NCI-H2227 (cell line): ENCODE results near the gene GPER1.

Experiments
- DNase-seq: peaks from one replicate; lab custom pipeline; 2025; ENCODE audit not compliant: unreplicated experiment; lab: John Stamatoyannopoulos, UW

GPER1 gene

DNA sequence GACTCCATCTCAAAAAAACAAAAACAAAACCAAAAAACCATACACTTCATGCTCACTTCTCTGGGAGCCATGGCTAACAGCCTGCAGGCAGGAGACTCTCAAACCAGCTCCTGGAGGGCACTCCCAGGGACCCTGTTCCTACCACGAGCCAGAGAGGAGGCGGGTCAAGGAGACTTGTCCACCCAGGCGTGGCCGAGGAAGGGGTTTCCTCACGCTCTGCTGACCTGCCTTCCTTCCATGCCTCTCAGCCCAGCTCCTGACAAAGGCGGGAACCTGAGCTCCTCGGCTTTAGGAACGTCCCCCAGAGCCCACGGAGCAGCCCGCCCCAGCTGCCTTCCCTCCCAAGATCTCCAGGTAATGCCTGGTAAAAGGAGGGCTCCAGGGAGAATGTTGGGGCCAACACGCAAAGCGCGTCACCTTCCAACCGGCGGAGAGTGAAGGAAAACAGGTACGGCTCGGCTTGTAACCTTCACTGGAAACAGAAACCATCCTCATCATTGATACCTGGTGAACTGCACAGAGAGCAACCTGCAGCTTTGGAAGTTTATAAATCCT is 34.0 kb upstream of the GPER1 start:
- DNase-seq: no peak

DNA sequence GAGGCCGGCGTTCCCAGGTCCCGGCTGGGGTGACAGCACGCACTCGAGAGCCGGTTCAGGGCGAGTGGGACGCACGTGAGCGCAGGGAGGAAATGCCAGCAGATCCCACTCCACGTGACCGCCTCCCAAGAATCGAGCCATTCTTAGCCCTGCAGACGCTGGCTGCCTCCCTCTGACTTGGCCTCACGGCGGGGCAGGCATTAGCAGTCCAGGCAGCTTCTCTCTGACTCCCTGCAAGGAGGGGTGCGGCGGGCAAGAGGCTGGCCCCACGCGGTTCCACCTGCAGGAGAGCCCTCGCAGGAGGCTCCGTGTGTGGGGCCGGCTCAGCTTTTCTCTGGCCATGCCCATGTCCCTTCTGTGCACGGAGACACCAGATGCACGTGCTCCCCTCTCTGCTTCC is 33.5 kb upstream of the GPER1 start:
- no peak for DNase-seq

DNA sequence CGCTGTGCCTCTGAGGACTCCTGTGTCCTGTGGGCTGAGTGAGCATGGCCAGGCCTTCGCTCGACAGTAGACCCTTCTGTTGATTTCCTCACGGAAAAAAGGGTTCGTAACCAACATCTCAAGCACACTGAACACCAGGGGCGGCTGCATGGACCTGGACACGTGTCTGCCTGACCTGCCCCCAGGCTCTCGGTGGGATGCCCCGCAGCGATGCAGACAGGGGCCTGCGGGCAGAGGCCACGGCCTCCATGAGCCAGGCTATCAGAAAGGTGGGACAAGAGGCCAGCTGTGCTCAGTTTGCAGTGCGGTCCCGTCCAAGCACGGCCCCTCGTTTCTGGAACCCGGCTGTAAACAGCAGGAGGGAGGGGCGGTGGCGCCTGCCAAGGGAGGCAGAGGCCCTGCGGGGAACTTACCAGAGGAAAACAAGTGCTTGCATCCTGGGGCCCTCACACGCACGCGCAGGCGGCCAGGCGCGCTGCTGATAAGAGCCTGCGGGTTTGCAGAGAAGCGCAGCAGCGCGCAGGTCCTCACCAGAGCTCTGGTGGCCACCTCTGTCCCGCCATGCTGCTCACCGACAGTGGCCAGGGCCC is 33.0 kb upstream of the GPER1 start:
- DNase-seq: no peak

DNA sequence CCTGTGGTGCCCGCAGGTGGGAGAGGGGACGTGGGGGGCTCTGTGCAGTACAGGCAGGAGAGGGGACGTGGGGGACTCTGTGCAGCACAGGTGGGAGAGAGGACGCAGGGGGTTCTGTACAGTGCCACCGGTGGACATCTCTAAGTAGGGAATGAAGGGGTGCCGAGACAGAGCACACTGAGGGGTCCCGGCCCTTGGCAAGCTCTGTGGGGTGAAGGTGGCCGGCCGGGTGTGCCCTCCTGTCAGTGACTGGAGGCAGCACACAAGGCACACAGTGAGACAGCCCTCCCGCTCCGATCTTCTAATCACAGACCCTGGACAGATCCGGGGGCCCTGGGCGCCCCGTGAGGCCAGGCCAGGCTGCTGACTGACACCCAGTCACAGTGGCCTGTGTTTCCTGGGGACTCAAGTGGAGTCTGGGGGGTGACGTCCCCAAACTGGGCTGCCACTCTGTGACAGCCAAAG is 32.4 kb upstream of the GPER1 start:
- DNase-seq: no peak

DNA sequence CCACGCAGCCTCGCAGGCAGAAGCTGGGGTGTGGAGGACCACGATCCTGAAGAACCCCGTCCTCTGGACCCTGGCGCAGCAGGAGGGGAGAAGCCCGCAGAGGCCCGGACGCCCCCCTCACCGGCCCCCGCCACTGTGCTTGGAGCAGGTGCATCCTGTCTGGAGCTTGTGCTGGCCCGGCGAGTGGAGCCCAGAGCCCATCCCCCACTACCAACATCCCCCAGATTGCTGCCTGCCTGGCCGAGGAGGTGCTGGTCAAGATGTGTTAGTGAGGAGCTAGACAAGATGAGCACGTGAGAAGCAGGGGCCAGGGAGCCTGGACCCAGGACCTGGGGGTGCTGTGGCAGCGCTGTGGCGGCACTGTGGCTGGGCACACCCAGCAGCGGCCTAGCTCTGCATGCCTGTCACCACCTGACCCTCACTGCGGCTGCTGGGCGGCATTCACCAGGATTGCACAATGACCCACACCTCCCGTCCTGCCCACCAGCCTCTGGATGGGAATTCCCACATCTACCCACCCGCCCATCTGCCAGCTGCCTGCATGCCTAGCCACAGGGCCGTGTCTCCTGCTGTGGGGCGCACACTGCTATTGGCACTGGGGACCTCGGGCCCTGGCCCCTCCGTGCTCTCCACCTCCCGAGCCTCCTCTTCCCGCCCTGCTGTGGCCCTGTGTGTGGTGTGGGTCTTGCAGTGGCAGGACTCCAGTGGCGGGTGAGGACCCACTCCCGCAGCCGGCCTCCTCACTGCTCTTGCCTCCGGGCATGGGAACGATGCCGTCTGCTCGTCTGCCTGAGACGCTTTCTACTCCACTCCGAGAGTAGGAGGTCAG is 31.7 kb upstream of the GPER1 start:
- DNase-seq: no peak

DNA sequence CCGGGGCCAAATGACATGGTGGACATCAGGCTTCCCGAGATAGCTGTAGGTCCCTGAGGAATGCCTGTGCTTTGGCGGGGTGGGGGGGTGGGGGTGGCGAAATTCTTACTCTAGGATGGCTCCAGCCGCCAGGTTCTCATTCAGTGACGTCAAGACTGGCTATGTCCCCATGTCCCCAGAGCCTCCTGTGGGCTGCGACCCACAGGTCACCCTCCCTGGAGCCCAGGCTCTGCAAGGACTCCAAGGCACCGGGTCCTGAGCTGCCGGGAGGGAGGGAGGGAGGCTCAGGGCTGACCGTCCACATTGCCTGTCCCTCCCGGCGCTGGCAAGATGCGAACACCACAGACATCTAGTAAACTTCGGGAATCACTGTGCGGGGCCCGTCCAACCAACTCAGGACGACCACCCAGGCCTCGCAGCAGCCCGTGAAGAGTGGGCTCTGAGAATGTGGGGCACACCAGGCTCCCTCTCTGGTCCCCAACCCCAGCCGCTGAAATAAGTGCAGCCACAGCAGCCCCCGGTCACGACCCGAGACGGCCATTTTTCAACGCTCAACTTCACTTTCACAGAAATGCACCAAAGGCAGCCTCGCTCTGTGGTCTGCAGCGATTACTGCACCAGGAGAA is 31.0 kb upstream of the GPER1 start:
- DNase-seq: no peak

DNA sequence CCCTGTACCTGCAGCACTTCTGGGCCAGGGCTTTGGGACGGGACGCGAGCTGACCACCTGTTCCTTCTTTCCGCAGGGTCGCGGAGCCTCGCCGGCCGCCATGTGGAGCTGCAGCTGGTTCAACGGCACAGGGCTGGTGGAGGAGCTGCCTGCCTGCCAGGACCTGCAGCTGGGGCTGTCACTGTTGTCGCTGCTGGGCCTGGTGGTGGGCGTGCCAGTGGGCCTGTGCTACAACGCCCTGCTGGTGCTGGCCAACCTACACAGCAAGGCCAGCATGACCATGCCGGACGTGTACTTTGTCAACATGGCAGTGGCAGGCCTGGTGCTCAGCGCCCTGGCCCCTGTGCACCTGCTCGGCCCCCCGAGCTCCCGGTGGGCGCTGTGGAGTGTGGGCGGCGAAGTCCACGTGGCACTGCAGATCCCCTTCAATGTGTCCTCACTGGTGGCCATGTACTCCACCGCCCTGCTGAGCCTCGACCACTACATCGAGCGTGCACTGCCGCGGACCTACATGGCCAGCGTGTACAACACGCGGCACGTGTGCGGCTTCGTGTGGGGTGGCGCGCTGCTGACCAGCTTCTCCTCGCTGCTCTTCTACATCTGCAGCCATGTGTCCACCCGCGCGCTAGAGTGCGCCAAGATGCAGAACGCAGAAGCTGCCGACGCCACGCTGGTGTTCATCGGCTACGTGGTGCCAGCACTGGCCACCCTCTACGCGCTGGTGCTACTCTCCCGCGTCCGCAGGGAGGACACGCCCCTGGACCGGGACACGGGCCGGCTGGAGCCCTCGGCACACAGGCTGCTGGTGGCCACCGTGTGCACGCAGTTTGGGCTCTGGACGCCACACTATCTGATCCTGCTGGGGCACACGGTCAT is 30.3 kb upstream of the GPER1 start:
- DNase-seq: no peak

DNA sequence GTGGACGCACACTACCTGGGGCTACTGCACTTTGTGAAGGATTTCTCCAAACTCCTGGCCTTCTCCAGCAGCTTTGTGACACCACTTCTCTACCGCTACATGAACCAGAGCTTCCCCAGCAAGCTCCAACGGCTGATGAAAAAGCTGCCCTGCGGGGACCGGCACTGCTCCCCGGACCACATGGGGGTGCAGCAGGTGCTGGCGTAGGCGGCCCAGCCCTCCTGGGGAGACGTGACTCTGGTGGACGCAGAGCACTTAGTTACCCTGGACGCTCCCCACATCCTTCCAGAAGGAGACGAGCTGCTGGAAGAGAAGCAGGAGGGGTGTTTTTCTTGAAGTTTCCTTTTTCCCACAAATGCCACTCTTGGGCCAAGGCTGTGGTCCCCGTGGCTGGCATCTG is 29.6 kb upstream of the GPER1 start:
- no peak for DNase-seq

DNA sequence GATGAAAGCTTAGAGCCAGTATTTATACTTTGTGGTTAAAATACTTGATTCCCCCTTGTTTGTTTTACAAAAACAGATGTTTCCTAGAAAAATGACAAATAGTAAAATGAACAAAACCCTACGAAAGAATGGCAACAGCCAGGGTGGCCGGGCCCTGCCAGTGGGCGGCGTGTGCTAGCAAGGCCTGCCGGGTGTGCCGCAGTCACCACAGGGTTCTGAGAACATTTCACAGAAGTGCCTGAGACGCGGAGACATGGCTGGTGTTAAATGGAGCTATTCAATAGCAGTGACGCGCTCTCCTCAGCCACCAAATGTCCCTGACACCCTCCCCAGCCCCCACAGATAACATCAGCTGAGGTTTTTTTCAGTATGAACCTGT is 29.1 kb upstream of the GPER1 start:
- no peak for DNase-seq

DNA sequence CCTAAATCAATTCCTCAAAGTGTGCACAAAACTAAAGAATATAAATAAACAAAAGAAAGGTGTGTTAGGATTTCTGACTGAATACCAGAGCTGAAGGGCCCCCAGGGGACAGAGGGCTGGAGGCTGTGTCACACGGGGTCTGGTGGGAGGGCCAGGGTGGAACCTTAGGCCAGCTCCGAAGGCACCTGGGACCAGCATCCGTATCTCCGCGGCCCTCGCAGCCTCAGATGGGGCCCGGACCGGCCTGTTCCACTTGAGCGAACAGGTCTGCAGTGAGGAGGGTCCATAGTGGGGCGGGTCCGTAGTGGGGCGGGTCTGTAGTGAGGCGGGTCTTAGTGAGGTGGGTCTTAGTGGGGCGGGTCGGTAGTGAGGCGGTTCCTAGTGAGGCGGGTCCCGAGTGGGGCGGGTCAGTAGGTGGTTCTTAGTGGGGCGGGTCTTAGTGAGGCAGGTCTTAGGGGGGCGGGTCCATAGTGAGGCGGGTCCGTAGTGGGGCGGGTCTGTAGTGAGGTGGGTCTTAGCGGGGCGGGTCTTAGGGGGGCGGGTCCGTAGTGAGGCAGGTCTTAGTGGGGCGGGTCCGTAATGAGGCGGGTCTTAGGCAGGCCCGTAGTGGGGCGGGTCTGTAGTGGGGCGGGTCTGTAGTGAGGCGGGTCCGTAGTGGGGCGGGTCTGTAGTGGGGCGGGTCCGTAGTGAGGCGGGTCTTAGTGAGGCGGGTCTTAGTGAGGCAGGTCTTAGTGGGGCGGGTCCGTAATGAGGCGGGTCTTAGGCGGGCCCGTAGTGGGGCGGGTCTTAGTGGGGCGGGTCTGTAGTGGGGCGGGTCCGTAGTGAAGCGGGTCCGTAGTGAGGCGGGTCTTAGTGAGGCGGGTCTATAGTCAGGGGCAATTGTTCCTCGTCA is 28.5 kb upstream of the GPER1 start:
- no peak for DNase-seq

DNA sequence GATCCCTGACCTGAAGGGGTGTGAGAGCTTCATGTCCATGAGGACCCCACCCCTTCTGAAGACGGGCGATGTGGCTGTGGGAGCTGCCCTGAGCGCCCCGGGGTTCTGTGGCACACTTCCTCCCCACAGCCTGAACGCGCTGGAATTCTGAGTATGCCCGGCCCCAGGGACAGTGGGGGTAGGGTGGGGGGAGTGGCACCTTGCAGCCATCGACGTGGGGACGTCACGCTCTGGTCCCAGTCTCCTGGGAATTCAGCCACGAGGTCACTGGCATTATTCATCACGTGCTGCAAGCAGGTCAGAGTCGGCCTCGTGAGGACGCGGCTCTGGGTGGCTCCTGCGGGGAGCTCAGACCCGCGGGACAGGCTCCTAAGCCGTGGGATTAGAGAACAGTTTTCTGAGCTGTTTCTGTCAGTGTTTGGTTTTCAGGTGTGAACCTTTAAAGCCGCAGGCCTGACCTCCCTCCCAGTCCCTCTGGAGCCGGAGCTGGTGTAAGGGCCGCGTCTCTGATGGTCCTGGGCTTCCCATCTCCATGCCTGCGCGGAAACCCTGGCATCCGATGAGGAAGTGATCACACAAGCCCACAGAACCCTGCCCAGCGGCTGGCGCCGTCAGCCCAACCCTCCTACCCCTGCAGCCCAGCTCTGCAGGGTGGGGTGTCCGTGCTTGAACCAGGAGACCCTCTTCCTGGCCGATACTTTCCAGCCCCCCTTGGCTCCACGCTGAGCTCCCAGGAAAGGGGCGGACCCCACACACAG is 27.4 kb upstream of the GPER1 start:
- no peak for DNase-seq

DNA sequence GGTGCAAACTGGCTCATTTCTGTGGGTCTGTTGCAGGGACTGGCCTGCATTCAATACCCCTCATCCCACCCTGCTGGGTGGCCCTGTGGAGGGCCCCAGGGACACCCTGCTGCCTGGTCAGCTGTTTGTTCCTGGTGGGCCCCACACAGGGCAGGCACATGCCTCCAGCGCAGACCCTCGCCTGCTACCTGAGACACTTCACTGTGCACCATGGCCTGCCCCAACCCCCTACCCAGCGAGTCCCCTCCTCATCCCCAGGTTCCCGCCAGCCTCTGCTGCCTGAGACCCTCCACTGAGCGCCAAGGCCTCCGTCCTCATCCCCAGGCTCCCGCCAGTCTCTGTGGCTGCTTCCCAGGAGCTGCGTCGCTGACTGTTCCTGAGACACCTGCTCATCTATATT is 26.7 kb upstream of the GPER1 start:
- DNase-seq: no peak

DNA sequence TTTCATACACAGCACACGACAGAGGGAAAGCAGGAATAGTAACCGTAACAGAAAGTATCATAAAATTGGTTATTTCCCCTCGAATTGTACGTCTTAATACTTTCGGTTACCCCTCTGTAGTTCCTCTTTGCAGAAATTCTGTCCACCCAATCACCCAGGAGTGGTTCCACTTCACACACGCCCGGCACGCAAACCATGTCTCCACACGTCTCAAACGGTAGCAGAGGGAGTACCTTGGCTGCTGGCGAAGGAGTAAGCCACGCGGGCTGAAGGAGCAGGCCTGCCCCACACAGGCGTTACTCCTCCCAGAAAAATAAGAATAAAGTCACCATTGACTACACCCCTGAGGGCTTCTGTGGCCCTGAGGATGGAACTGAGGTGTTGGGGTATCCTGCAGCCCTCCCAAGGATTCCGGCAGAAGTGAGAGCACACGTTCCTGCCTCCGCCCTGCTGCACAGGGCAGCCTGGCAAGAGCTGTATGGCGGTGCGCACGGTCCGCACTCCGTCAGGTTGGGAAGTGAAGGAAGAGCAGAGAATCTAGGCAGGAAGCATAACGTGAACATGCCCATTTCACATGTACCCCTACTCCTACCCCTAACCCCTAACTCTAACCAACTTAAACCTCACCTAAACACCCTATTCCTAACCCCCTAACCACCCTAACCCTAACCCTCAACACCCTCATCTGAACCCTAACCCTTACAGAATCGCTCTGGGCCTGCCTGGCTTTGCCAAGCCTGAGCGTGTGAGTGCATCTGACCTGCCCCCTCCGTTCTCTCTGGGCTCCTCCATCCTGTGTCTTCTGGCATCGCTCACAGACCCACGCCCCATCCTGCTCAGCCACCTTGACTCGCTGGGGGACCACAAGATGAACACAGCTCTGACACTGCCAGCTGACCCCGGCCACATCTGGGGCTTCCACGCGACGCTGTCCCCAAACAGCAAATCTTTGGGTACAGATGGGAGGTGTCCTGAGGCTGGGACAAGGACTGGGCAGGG is 25.3 kb upstream of the GPER1 start:
- DNase-seq: no peak

DNA sequence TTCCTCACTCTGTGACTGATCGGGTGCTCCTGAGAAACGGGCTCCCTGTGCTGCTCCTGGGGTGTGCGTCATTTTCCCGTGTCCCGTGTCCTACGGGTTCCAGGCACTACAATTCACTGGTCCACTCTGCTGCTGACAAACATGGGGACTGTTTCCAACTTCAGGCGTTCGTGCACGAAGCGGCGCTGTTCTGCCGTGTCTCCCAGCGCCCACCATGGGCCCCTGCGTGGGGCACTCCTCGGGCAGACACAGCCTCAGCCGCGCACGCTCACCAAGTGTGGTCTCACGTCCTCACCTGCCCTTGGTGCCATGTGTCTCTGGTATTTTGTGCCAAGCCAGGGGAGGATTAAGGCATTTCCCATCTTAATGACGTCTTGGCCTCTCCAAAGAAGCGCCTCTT is 24.6 kb upstream of the GPER1 start:
- no peak for DNase-seq

DNA sequence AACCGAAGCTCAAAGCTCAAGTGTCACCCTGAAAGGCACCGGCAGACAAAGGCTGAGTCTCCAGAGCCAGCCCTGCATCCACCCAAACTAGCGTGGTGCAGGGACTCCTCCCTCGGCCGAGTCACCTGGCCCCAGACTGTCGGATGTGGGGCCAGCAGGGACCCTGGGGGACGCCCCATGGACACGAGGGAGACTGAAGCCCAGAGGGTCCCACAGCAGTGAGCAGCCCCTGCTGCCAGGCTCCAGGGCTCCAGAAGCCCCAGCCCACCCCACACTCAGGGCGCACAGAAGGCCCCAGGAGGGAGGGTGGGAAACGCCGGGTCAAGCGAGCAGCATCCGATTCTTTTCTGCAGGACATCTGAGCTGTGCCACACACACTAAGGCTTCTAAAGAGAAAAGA is 23.3 kb upstream of the GPER1 start:
- DNase-seq: no peak

DNA sequence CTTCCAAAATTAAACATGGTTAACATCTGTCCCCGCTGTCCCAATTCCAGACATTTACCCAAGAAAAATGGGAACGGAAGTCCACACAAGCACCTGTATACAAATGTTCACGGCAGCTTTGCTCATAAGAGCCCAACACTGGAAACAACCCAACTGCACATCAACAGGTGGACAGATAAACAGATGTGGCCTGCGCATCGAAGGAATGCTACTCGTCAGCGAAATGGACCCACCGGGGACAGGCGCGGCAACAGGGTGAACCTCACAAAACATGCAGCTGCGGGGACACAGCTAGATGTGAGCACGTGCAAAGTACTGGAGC is 22.7 kb upstream of the GPER1 start:
- no peak for DNase-seq

DNA sequence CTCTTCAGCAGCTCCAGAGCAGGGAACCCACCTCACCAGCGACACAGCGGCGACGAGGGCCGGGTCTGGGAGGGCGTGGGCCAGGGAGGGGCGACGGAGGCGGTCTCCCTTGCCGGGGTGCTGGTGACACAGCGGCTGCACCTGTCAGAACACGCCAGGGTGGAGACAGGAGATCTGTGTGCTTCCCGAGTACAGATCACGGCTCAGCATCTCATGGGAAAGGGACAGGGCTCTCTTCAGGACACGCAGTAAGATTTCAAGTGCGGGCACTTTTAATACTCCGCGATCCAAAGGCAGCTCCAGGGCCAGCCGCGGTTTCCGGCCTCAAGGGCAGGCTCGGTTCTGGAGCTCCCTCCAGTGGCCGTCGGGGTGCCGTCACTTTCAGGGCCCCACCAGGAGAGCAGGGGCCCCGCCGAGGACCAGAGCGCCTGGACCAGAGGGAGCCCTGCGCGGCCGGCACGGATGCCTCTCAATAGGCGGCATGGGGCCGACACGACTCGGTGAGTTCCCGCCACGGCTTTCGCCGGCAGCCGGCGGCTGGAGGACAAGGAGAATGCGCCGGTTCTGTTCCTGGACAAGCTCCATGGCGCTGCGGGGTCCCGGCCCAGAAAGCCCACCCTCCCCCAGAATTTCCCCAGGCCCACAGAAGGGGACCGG is 22.2 kb upstream of the GPER1 start:
- no peak for DNase-seq

DNA sequence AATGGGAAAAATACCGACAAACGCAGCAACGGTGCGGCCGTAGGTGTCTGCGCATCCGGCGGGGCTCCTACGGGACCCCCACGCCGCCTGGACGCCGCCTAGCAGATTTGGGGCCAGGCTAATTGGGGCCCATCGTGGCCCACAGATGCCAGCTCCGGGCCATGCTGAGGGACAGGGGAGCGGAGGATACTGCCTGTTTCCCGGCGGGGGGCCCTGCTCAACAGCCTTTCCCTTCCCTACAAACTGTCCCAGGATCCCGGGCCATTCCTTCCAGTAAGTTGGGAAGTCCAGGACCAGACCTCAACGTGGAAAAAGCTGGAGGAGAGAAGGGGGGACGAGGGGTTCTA is 21.7 kb upstream of the GPER1 start:
- no peak for DNase-seq
